ENCODE results near the gene DBI.

DBI gene

GRCh38 chr2:119405151-119405550 lies 38.4 kb downstream of the DBI start:
- Histone ChIP-seq H3K9me3 (ENCODE audit: control insufficient read depth, low read length) (no peaks in the 10 kb centered on the region), H2BK5ac (ENCODE audit: low read depth, low read length, poor library complexity, severe bottlenecking) (peak overlapping the region; percentile 54), H3K18ac (ENCODE audit: low read depth in 1 of 2, low read length in 2 of 2) (no peak overlapping the region), H3K4ac (ENCODE audit: low read depth in 1 of 2, low read length in 2 of 2) (no peak overlapping the region), H3K4me1 (ENCODE audit: control insufficient read depth, insufficient read depth, low read depth, low read length) (peaks cover 5% of the 10 kb centered on the region), H4K8ac (ENCODE audit: low read length) (no peak overlapping the region), H3K27ac (ENCODE audit: low read length, poor library complexity, severe bottlenecking) (no peak overlapping the region), H3K14ac (ENCODE audit: low read length in 2 of 2) (no peak overlapping the region), H2AFZ (ENCODE audit: low read depth, low read length) (no peak overlapping the region), H4K91ac (ENCODE audit: low read length) (no peak overlapping the region), H3K79me1 (replicated peaks; ENCODE audit: low read length, poor library complexity, severe bottlenecking) (no peaks in the 10 kb centered on the region), H2AK5ac (ENCODE audit: low read length, severe bottlenecking) (no peak overlapping the region), H3K4me3 (ENCODE audit: insufficient read depth in 1 of 2, low read depth in 1 of 2, low read length in 2 of 2) (no peak overlapping the region), H2BK120ac (ENCODE audit: low read depth, low read length) (no peak overlapping the region), H3K4me2 (ENCODE audit: low read length, poor library complexity, severe bottlenecking) (no peak overlapping the region), H2BK15ac (ENCODE audit: low read depth, poor library complexity, severe bottlenecking) (no peak overlapping the region), H3K23ac (ENCODE audit: low read length in 2 of 2) (no peak overlapping the region), H3K36me3 (ENCODE audit: control insufficient read depth in 1 of 2, insufficient read depth in 2 of 2, low read depth in 1 of 2, low read length in 2 of 2) (no peaks in the 10 kb centered on the region), H3K9ac (ENCODE audit: low read length) (no peak overlapping the region), H2BK12ac (ENCODE audit: low read length in 2 of 2) (no peak overlapping the region), H3K27me3 (ENCODE audit: control insufficient read depth in 1 of 2, insufficient read depth in 1 of 2, low read length in 2 of 2) (peaks cover 20 to 23% of the 10 kb centered on the region in 2 experiments)
- DNase-seq = no peak
- WGBS = no CpG with 5 or more reads among the region's 2 CpGs

- Histone ChIP-seq H4K91ac (ENCODE audit: low read length) (no peak overlapping the region), H2BK12ac (ENCODE audit: low read length in 2 of 2) (no peak overlapping the region), H2BK15ac (ENCODE audit: low read depth, poor library complexity, severe bottlenecking) (no peak overlapping the region), H2AK5ac (ENCODE audit: low read length, severe bottlenecking) (peak overlapping the region; percentile 13), H2AFZ (ENCODE audit: low read depth, low read length) (no peak overlapping the region), H3K4me1 (ENCODE audit: control insufficient read depth, insufficient read depth, low read depth, low read length) (peaks cover 5% of the 10 kb centered on the region), H3K23ac (ENCODE audit: low read length in 2 of 2) (no peak overlapping the region), H3K9me3 (ENCODE audit: control insufficient read depth, low read length) (no peaks in the 10 kb centered on the region), H3K14ac (ENCODE audit: low read length in 2 of 2) (no peak overlapping the region), H3K27me3 (ENCODE audit: control insufficient read depth in 1 of 2, insufficient read depth in 1 of 2, low read length in 2 of 2) (peaks cover 20 to 23% of the 10 kb centered on the region in 2 experiments), H3K4ac (ENCODE audit: low read depth in 1 of 2, low read length in 2 of 2) (no peak overlapping the region), H3K18ac (ENCODE audit: low read depth in 1 of 2, low read length in 2 of 2) (no peak overlapping the region), H3K36me3 (ENCODE audit: control insufficient read depth in 1 of 2, insufficient read depth in 2 of 2, low read depth in 1 of 2, low read length in 2 of 2) (no peaks in the 10 kb centered on the region), H3K79me1 (replicated peaks; ENCODE audit: low read length, poor library complexity, severe bottlenecking) (no peaks in the 10 kb centered on the region), H4K8ac (ENCODE audit: low read length) (no peak overlapping the region), H2BK5ac (ENCODE audit: low read depth, low read length, poor library complexity, severe bottlenecking) (no peak overlapping the region), H3K9ac (ENCODE audit: low read length) (no peak overlapping the region), H3K27ac (ENCODE audit: low read length, poor library complexity, severe bottlenecking) (no peak overlapping the region), H2BK120ac (ENCODE audit: low read depth, low read length) (no peak overlapping the region), H3K4me3 (ENCODE audit: insufficient read depth in 1 of 2, low read depth in 1 of 2, low read length in 2 of 2) (no peak overlapping the region), H3K4me2 (ENCODE audit: low read length, poor library complexity, severe bottlenecking) (no peak overlapping the region)
- DNase-seq = peak; percentile 67
- WGBS = 85% methylated on average over 6 of the region's 7 CpGs
Observed at GRCh38 chr2:119407430-119408220, 40.8 kb downstream of the DBI start.

DNA sequence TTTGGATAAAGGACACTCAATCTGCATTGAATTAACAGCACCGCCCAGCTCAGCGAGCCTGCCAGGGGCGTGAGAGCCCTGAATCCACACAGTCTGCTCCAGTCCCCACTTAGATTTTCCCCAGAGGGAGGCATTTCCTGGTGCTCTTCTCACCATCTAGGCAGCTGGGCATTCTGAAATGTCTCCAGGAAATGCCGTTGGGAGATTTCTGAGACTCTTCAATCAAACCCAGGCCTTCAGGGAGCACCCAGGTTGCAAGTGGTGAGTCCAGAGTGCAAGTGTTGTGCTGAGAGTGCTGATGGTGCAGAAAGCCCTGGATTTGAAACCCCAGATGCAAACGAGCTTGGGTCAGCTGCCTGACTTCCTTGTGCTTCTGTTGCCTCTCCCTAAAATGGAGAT lies 41.4 kb downstream of the DBI start:
- 32% methylated on average over 5 of the region's 5 CpGs for whole genome bisulfite sequencing
- DNase-seq = no peak
- Histone ChIP-seq H3K14ac (ENCODE audit: low read length in 2 of 2) (no peak overlapping the region), H3K4me1 (ENCODE audit: control insufficient read depth, insufficient read depth, low read depth, low read length) (peaks cover 5% of the 10 kb centered on the region), H3K36me3 (ENCODE audit: control insufficient read depth in 1 of 2, insufficient read depth in 2 of 2, low read depth in 1 of 2, low read length in 2 of 2) (no peaks in the 10 kb centered on the region), H2BK120ac (ENCODE audit: low read depth, low read length) (no peak overlapping the region), H4K91ac (ENCODE audit: low read length) (no peak overlapping the region), H3K18ac (ENCODE audit: low read depth in 1 of 2, low read length in 2 of 2) (no peak overlapping the region), H2AFZ (ENCODE audit: low read depth, low read length) (no peak overlapping the region), H3K4me3 (ENCODE audit: insufficient read depth in 1 of 2, low read depth in 1 of 2, low read length in 2 of 2) (no peak overlapping the region), H3K79me1 (replicated peaks; ENCODE audit: low read length, poor library complexity, severe bottlenecking) (no peaks in the 10 kb centered on the region), H3K23ac (ENCODE audit: low read length in 2 of 2) (no peak overlapping the region), H4K8ac (ENCODE audit: low read length) (no peak overlapping the region), H3K9me3 (ENCODE audit: control insufficient read depth, low read length) (no peaks in the 10 kb centered on the region), H2BK5ac (ENCODE audit: low read depth, low read length, poor library complexity, severe bottlenecking) (no peak overlapping the region), H2BK15ac (ENCODE audit: low read depth, poor library complexity, severe bottlenecking) (no peak overlapping the region), H3K27ac (ENCODE audit: low read length, poor library complexity, severe bottlenecking) (no peak overlapping the region), H3K4me2 (ENCODE audit: low read length, poor library complexity, severe bottlenecking) (no peak overlapping the region), H3K4ac (ENCODE audit: low read depth in 1 of 2, low read length in 2 of 2) (no peak overlapping the region), H2AK5ac (ENCODE audit: low read length, severe bottlenecking) (no peak overlapping the region), H2BK12ac (ENCODE audit: low read length in 2 of 2) (no peak overlapping the region), H3K27me3 (ENCODE audit: control insufficient read depth in 1 of 2, insufficient read depth in 1 of 2, low read length in 2 of 2) (peaks cover 20 to 21% of the 10 kb centered on the region in 2 experiments), H3K9ac (ENCODE audit: low read length) (no peak overlapping the region)

DNA sequence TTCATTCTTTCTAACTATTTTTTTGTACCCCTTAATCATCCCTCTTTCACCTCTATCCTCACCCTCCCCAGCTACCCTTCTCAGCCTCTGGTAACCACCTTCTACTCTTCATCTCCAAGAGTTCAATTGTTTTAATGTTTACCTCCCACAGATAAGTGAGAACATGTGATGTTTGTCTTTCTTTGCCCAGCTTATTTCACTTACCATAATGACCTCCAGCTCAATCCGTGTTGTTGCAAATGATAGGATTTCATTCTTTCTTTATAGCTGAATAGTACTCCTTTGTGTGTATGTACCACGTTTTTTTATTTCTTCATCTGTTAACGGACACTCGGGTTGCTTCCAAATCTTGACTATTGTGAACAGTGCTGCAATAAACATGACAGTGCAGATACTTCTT lies 42.7 kb downstream of the DBI start:
- Histone ChIP-seq H2AFZ (ENCODE audit: low read depth, low read length) (no peak overlapping the region), H3K4me1 (ENCODE audit: control insufficient read depth, insufficient read depth, low read depth, low read length) (peaks cover 5% of the 10 kb centered on the region), H2AK5ac (ENCODE audit: low read length, severe bottlenecking) (no peak overlapping the region), H3K27ac (ENCODE audit: low read length, poor library complexity, severe bottlenecking) (no peak overlapping the region), H3K4ac (ENCODE audit: low read depth in 1 of 2, low read length in 2 of 2) (no peak overlapping the region), H3K79me1 (replicated peaks; ENCODE audit: low read length, poor library complexity, severe bottlenecking) (no peaks in the 10 kb centered on the region), H3K36me3 (ENCODE audit: control insufficient read depth in 1 of 2, insufficient read depth in 2 of 2, low read depth in 1 of 2, low read length in 2 of 2) (no peaks in the 10 kb centered on the region), H3K14ac (ENCODE audit: low read length in 2 of 2) (no peak overlapping the region), H3K23ac (ENCODE audit: low read length in 2 of 2) (no peak overlapping the region), H3K4me3 (ENCODE audit: insufficient read depth in 1 of 2, low read depth in 1 of 2, low read length in 2 of 2) (no peak overlapping the region), H2BK5ac (ENCODE audit: low read depth, low read length, poor library complexity, severe bottlenecking) (no peak overlapping the region), H4K8ac (ENCODE audit: low read length) (no peak overlapping the region), H4K91ac (ENCODE audit: low read length) (no peak overlapping the region), H3K18ac (ENCODE audit: low read depth in 1 of 2, low read length in 2 of 2) (no peak overlapping the region), H3K9ac (ENCODE audit: low read length) (no peak overlapping the region), H2BK12ac (ENCODE audit: low read length in 2 of 2) (no peak overlapping the region), H2BK15ac (ENCODE audit: low read depth, poor library complexity, severe bottlenecking) (no peak overlapping the region), H3K4me2 (ENCODE audit: low read length, poor library complexity, severe bottlenecking) (no peak overlapping the region), H2BK120ac (ENCODE audit: low read depth, low read length) (no peak overlapping the region), H3K27me3 (ENCODE audit: control insufficient read depth in 1 of 2, insufficient read depth in 1 of 2, low read length in 2 of 2) (peaks cover 9 to 12% of the 10 kb centered on the region in 2 experiments), H3K9me3 (ENCODE audit: control insufficient read depth, low read length) (no peaks in the 10 kb centered on the region)
- WGBS = 88% methylated on average over 3 of the region's 4 CpGs
- no peak for DNase-seq
